ENCODE results near the gene KCTD21.

- TF ChIP-seq CTCF (IDR thresholded peaks at IDR 0.05; ENCODE audit: low read length) = no peak
- no peak for TF ChIP-seq EZH2 (IDR thresholded peaks at IDR 0.05; ENCODE audit: borderline replicate concordance, low read length)
Measured at GRCh38 chr11:78218707-78219492, 30.5 kb upstream of the KCTD21 start.

Measured in OCI-LY1 (cell line).